Mammary microvascular endothelial cell (primary cell): ENCODE data around the gene GLYR1. TPM values are rescaled to one million over a fixed set of nuclear protein-coding genes. Genes with fewer than 3 reads are reported as not detected.

Experiments used
- total RNA-seq: library from RNA; depleted of rRNA; stranded (reverse); fragments of >200 nt; gene quantifications from 2 replicates; pipeline ENCODE4 v1.2.3, GENCODE V29; 2015

GLYR1 gene
- total RNA-seq, result 56.5 and 57.8 TPM in 2 replicates

DNA sequence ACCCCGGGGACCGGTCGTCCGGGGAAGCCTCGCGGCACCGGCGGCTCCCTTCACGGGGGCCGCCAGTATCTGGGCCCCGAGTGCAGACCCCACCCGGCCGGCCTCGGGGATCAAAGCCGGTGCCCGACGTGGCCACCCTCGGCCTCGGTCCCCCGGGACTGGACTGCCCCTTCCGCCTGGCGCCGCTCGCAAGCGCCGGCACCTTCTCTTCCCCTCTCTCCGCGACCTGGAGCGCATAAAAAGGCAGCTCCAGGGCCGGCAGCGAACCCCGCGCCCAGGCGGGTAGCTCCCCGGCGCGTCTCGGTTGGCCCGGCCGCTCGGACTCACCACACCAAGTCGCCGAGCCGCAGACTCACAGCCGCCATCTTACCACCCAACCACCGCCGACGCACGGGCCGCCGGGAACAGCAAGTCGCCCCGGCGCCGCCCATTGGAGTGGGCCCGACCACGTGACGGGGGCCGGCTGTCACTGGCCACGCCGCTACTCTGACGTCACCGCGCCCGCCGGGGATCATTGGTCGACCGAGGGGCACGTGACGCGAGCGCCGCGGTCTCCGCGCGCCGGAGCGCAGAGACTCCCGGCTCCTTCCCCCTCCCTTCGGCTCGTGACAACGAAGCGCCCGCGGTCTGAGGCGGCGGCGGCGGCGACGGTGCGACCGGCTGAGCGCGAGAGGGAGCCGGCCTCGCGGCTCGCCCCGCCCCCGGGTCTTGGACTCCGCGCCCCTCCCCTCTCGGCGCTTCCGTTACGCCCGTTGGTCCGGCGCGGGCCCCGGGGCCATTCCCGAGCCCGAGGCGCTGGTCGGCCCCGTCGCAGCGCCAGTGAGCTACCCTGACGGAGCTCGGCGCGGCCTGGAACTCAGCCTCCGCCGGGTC is at the start of gene GLYR1, which contains the start of gene UBN1:
Gene GLYR1 (minus strand): TSS at position 388 of the 873 bp plus-strand sequence. CDS start 23 bp downstream, at position 365.
Gene UBN1 (plus strand): TSS at position 581 of the 873 bp plus-strand sequence. CDS start 5,437 bp downstream, outside the sequence.

GRCh38 chr16:4801962-4802658 is 45.0 kb downstream of the GLYR1 start, which contains the start of gene ROGDI:
Gene ROGDI (minus strand): TSS chr16:4802633. CDS start chr16:4802571, 62 bp downstream.

GRCh38 chr16:4795181-4795827 is 51.8 kb downstream of the GLYR1 start, which contains the start of gene SMIM22:
Gene SMIM22 (plus strand): TSS chr16:4795369. CDS start chr16:4795735, 366 bp downstream.

DNA sequence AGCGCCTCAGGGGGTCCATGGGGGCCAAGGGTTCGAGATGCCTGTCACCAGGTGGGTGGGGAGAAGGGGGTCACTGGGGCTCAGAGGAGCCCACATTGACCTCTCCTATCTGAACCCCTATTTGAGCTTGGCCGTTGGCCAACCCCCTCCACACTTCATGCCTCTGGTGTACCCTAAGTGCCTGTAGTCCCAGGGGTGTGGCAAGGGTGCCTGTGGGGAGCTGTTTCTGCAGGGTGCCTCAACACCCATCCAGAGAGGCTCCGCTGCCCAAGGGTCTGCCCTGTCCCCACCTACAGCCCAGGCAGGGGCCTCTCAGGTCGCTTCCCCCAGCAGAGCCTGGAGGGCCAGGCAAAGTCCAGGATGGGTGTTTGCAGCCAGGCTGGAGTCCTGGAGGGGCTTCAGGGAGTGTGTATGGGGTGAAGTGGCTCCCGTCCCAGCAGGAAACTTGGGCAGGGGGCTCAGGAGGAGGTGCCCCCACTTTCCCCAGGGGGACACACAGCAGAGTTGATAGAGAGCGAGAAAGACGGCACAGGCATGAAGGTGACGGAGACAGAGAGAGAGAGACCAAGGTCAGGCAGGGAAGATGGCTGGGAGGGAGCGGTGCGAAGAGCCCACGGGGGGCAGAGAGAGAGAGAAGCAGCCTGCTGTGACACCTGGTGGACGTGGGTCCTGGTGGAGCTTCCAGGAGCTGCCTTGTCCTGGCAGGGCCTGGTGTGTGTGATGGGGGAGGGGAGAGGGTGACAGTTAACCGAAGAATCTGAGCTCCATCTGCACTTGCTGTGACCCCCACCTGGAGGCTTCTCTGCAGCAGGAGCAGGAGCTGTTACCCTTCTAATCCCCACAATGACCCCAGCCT is 59.2 kb downstream of the GLYR1 start, which contains the start of gene SEPTIN12:
Gene SEPTIN12 (minus strand): TSS at position 719 of the 856 bp plus-strand sequence. CDS start 700 bp downstream, at position 19.

GRCh38 chr16:4766875-4767628 is 80.0 kb downstream of the GLYR1 start, which contains the start of gene ZNF500:
Gene ZNF500 (minus strand): TSS chr16:4767162. CDS start chr16:4765978, 1,184 bp downstream.

Other genes starting within 250 kb of the GLYR1 start
- 7.6 and 9.0 TPM in 2 replicates for gene UBALD1, start 232.4 kb downstream of the GLYR1 start, total RNA-seq
- gene MGRN1, start 222.5 kb downstream of the GLYR1 start, total RNA-seq, result 31.0 and 44.5 TPM in 2 replicates
- gene NUDT16L1, start 153.7 kb downstream of the GLYR1 start, total RNA-seq, result 30.3 and 38.5 TPM in 2 replicates
- 5.5 and 5.8 TPM in 2 replicates for gene ANKS3, start 113.0 kb downstream of the GLYR1 start, total RNA-seq
- gene DNAAF8, start 112.8 kb downstream of the GLYR1 start, total RNA-seq, result 0.27 TPM in 1 of 2 replicates, not detected in the other
- 7.7 and 7.8 TPM in 2 replicates for gene ZNF500, start 80.1 kb downstream of the GLYR1 start, total RNA-seq
- not detected in 2 replicates for gene SEPTIN12, start 58.9 kb downstream of the GLYR1 start, total RNA-seq
- not detected in 2 replicates for gene SMIM22, start 51.9 kb downstream of the GLYR1 start, total RNA-seq
- gene ROGDI, start 44.7 kb downstream of the GLYR1 start, total RNA-seq, result 17.0 and 19.7 TPM in 2 replicates
- 32.9 and 33.4 TPM in 2 replicates for gene UBN1, start 193 bp upstream of the GLYR1 start, total RNA-seq
- 0.47 and 0.64 TPM in 2 replicates for gene PPL, start 89.9 kb upstream of the GLYR1 start, total RNA-seq
- gene SEC14L5, start 111.0 kb upstream of the GLYR1 start, total RNA-seq, result not detected in 2 replicates
- 56.2 and 82.2 TPM in 2 replicates for gene NAGPA, start 186.6 kb upstream of the GLYR1 start, total RNA-seq
- gene C16orf89, start 218.7 kb upstream of the GLYR1 start, total RNA-seq, result 1.2 and 2.1 TPM in 2 replicates
- gene ALG1, start 224.6 kb upstream of the GLYR1 start, total RNA-seq, result 44.7 and 50.3 TPM in 2 replicates